SK-N-SH (cell line): Measurements from ENCODE around the gene DOK7. TPM values are rescaled to one million over a fixed set of nuclear protein-coding genes. Genes with fewer than 3 reads are reported as not detected.

Source experiments
- CTCF ChIA-PET: fragments of 300-600, 350-600 bp; formaldehyde crosslinking; extraction: SDS; loops from one replicate; lab custom pipeline; 2021; lab: Yijun Ruan, JAX
- POLR2A ChIA-PET: fragments of 350-600 bp; sonication (Branson Sonifier 250); formaldehyde crosslinking; extraction: SDS; loops from one replicate; lab custom pipeline; 2020; ENCODE audit warnings: antibody characterized with exemption, inconsistent platforms; lab: Yijun Ruan, JAX
- DNase-seq: peaks from one replicate; pipeline ENCODE4 v3.0.0; 2012
- H2AFZ ChIP-seq: fragments of 200-600 bp; sonication (generic); 2 replicates; pipeline ENCODE4 v1.8.1; 2016; ENCODE audit warnings: antibody characterized with exemption, mild to moderate bottlenecking, low read depth
- H3F3A ChIP-seq: fragments of 200-600 bp; sonication (generic); replicated peaks from 2 replicates; pipeline ENCODE3; 2016; ENCODE audit warnings: antibody characterized with exemption, mild to moderate bottlenecking; ENCODE audit not compliant: insufficient read depth
- H3K27ac ChIP-seq, 2 experiments: fragments of 200-500 bp in 1 of 2; fragments of 200-600 bp in 1 of 2; sonication (Bioruptor generic) in 1 of 2; sonication (generic), shearing (Covaris generic) in 1 of 2; 2 replicates each; pipeline versions ENCODE4 v1.5.1 to v1.6.1; 2014 to 2016; ENCODE audit warnings: low read depth in 2 of 2, inconsistent platforms in 1 of 2, low read length in 1 of 2, mild to moderate bottlenecking in 1 of 2, mixed read lengths in 1 of 2
- H3K27me3 ChIP-seq: fragments of 200-600 bp; sonication (generic), shearing (Covaris generic); 2 replicates; pipeline ENCODE4 v1.6.1; 2016; ENCODE audit warnings: mixed run types; ENCODE audit not compliant: insufficient read depth
- H3K36me3 ChIP-seq, 2 experiments: fragments of 200-500 bp in 1 of 2; fragments of 200-600 bp in 1 of 2; sonication (Bioruptor generic) in 1 of 2; sonication (generic) in 1 of 2; replicated peaks in 1 of 2; 2 replicates each; pipeline versions ENCODE3 to v1.5.1; 2014 to 2016; ENCODE audit warnings: low read length in 1 of 2, mild to moderate bottlenecking in 1 of 2; ENCODE audit not compliant: insufficient read depth in 2 of 2, control insufficient read depth in 1 of 2
- H3K4me1 ChIP-seq, 2 experiments: fragments of 200-500 bp in 1 of 2; fragments of 200-600 bp in 1 of 2; sonication (Bioruptor generic) in 1 of 2; sonication (generic), shearing (Covaris generic) in 1 of 2; 2 replicates each; pipeline versions ENCODE4 v1.5.1 to v1.6.1; 2014 to 2016; ENCODE audit warnings: low read depth in 1 of 2, low read length in 1 of 2, mixed run types in 1 of 2; ENCODE audit not compliant: insufficient read depth in 2 of 2, control insufficient read depth in 1 of 2
- H3K4me2 ChIP-seq: fragments of 200-600 bp; sonication (generic), shearing (Covaris generic); 2 replicates; pipeline ENCODE4 v1.6.1; 2017; ENCODE audit warnings: mixed run types
- H3K4me3 ChIP-seq, 2 experiments: fragments of 200-500 bp in 1 of 2; fragments of 200-600 bp in 1 of 2; sonication (Bioruptor generic) in 1 of 2; sonication (generic), shearing (Covaris generic) in 1 of 2; 2 replicates each; pipeline versions ENCODE4 v1.5.1 to v1.8.1; 2014 to 2016; ENCODE audit warnings: low read depth in 2 of 2, inconsistent platforms in 1 of 2, low read length in 1 of 2, mild to moderate bottlenecking in 1 of 2, mixed read lengths in 1 of 2, moderate library complexity in 1 of 2
- H3K79me2 ChIP-seq: fragments of 200-600 bp; sonication (generic); 2 replicates; pipeline ENCODE4 v1.8.1; 2017; ENCODE audit warnings: mild to moderate bottlenecking; ENCODE audit not compliant: insufficient read depth
- H3K9ac ChIP-seq: fragments of 200-600 bp; sonication (generic); 2 replicates; pipeline ENCODE4 v1.6.1; 2017; ENCODE audit warnings: mixed run types
- H3K9me2 ChIP-seq: fragments of 200-600 bp; sonication (generic); 2 replicates; pipeline ENCODE4 v1.6.1; 2017; ENCODE audit warnings: mixed run types
- H3K9me3 ChIP-seq: fragments of 200-600 bp; sonication (generic); 2 replicates; pipeline ENCODE4 v1.6.1; 2017; ENCODE audit warnings: mixed run types, mild to moderate bottlenecking, moderate library complexity
- H4K20me1 ChIP-seq: fragments of 200-600 bp; sonication (generic); 2 replicates; pipeline ENCODE4 v1.6.1; 2017; ENCODE audit warnings: mild to moderate bottlenecking, mixed run types; ENCODE audit not compliant: insufficient read depth
- ELF1 ChIP-seq: IDR thresholded peaks from 2 replicates; pipeline ENCODE4 v1.4.0; 2012
- FOSL2 ChIP-seq: IDR thresholded peaks from 2 replicates; pipeline ENCODE4 v1.4.0; 2012; ENCODE audit warnings: low read depth, mild to moderate bottlenecking, moderate library complexity, borderline replicate concordance
- FOXJ3 ChIP-seq: sonication (generic); formaldehyde crosslinking; IDR thresholded peaks from 2 replicates; pipeline ENCODE4 v1.5.1; 2020; ENCODE audit warnings: mild to moderate bottlenecking, missing genetic modification reagents
- GABPA ChIP-seq: IDR thresholded peaks from 2 replicates; pipeline ENCODE4 v1.4.0; 2012; ENCODE audit warnings: low read depth, mild to moderate bottlenecking
- JUND ChIP-seq: IDR thresholded peaks from 2 replicates; pipeline ENCODE4 v1.4.0; 2012
- NRF1 ChIP-seq: IDR thresholded peaks from 2 replicates; pipeline ENCODE4 v1.6.1; 2012; ENCODE audit warnings: low read depth, mild to moderate bottlenecking, low read length
- POLR2AphosphoS5 ChIP-seq: IDR thresholded peaks from 2 replicates; pipeline ENCODE4 v1.6.1; 2012; ENCODE audit warnings: low read depth, low read length
- RAD21 ChIP-seq: IDR thresholded peaks from 2 replicates; pipeline ENCODE4 v1.6.1; 2012; ENCODE audit warnings: mild to moderate bottlenecking, low read length
- REST ChIP-seq: IDR thresholded peaks from 2 replicates; pipeline ENCODE4 v1.6.1; 2012; ENCODE audit warnings: mild to moderate bottlenecking, low read depth, low read length, moderate library complexity
- RXRA ChIP-seq: IDR thresholded peaks from 2 replicates; pipeline ENCODE4 v1.4.0; 2012; ENCODE audit warnings: low read depth, mild to moderate bottlenecking, borderline replicate concordance
- SMC3 ChIP-seq: IDR thresholded peaks from 2 replicates; pipeline ENCODE4 v1.6.1; 2012; ENCODE audit warnings: low read depth, low read length, improper control_type of control experiment
- USF1 ChIP-seq: IDR thresholded peaks from 2 replicates; pipeline ENCODE4 v1.4.0; 2012; ENCODE audit warnings: low read depth, borderline replicate concordance
- WGBS: methylation state at CpG from one replicate; pipeline ENCODE4 v1.1.6; 2017; ENCODE audit warnings: low lambda C conversion rate; 5-methylcytosine and 5-hydroxymethylcytosine counted together
- polyA plus RNA-seq, 3 experiments: library from polyadenylated mRNA; depleted of rRNA; stranded (reverse); fragments of >200 nt; gene quantifications; 2 replicates each; pipeline ENCODE4 v1.2.3, GENCODE V29; 2012

Gene DOK7
- polyA plus RNA-seq, 1 of the 3 experiments (the other 2 are of a cell fraction), result not detected

GRCh38 chr4:3475041-3475712 is 12.1 kb downstream of the DOK7 start:
- peaks cover 0 to 3% of the 10 kb centered on the region in 2 experiments; a peak in 1 of 4 replicates for H3K4me1 ChIP-seq
- H3K27me3 ChIP-seq, result no peaks in the 10 kb centered on the region
- no peak overlapping the region for H3K9ac ChIP-seq
- no peaks in the 10 kb centered on the region for H3F3A ChIP-seq
- WGBS, result 41% methylated on average over 14 of the region's 15 CpGs
- H3K9me2 ChIP-seq, result no peaks in the 10 kb centered on the region
- no peak overlapping the region for H3K27ac ChIP-seq
- H3K4me2 ChIP-seq, result no peak overlapping the region
- H3K9me3 ChIP-seq, result no peaks in the 10 kb centered on the region
- no peaks in the 10 kb centered on the region for H3K79me2 ChIP-seq
- no peaks in the 10 kb centered on the region for H4K20me1 ChIP-seq
- ChIA-PET CTCF (no interaction called here), POLR2A (no interaction called here)
- no peak for DNase-seq
- TF ChIP-seq JUND (no peak), RXRA (no peak), NRF1 (no peak), POLR2AphosphoS5 (no peak)
- TF ChIP-seq, all 33 proteins: peak for 0
- Histone ChIP-seq H2AFZ (no peak overlapping the region), H3K4me3 (no peak overlapping the region), H3K36me3 (no peaks in the 10 kb centered on the region)

- Histone ChIP-seq H2AFZ (no peak overlapping the region), H3K9me2 (no peaks in the 10 kb centered on the region), H3K4me3 (no peak overlapping the region)
- WGBS, result 70% methylated on average over 13 of the region's 22 CpGs
- POLR2A ChIA-PET, result no interaction called here
- TF ChIP-seq ELF1, result no peak
- TF ChIP-seq NRF1, result no peak
- TF ChIP-seq RAD21, result no peak
- TF ChIP-seq USF1, result no peak
- no peak for TF ChIP-seq SMC3
- TF ChIP-seq FOXJ3 (CRISPR knock-in tag), result no peak
- no peak for TF ChIP-seq FOSL2
- no peak for TF ChIP-seq REST
- no peak for TF ChIP-seq GABPA
- TF ChIP-seq, all 33 proteins: peak for 0
- CTCF ChIA-PET, result interaction anchor here (1.0 kb wide), 1 partner anchor 24 kb away, joined by 3 read pairs; no protein-coding TSS in a partner anchor
- no peaks in the 10 kb centered on the region for H3K27me3 ChIP-seq
- H3K4me1 ChIP-seq, result peaks cover 0 to 3% of the 10 kb centered on the region in 2 experiments; a peak in 1 of 4 replicates
- H3K9ac ChIP-seq, result no peak overlapping the region
- no peaks in the 10 kb centered on the region for H4K20me1 ChIP-seq
- H3F3A ChIP-seq, result no peaks in the 10 kb centered on the region
- no peak overlapping the region for H3K27ac ChIP-seq
- no peak for DNase-seq
- H3K4me2 ChIP-seq, result no peak overlapping the region
- no peaks in the 10 kb centered on the region for H3K79me2 ChIP-seq
- H3K9me3 ChIP-seq, result no peaks in the 10 kb centered on the region
- H3K36me3 ChIP-seq, result no peaks in the 10 kb centered on the region
Observed at GRCh38 chr4:3475713-3476260, 12.7 kb downstream of the DOK7 start.
